Neural cell (in vitro differentiated cells): ENCODE data around the gene CD84.

Source experiments
- CTCF ChIP-seq: fragments of 450-650 bp; IDR thresholded peaks from 2 replicates; pipeline ENCODE4 v1.5.1; 2014; ENCODE audit warnings: antibody characterized with exemption, mild to moderate bottlenecking, moderate library complexity; ENCODE audit not compliant: poor library complexity, severe bottlenecking
- EP300 ChIP-seq: fragments of 450-650 bp; conservative IDR thresholded peaks from 2 replicates; pipeline ENCODE4 v1.6.1; 2014; ENCODE audit warnings: antibody characterized with exemption, mild to moderate bottlenecking, moderate library complexity; ENCODE audit not compliant: poor library complexity, severe bottlenecking
- EZH2 ChIP-seq: fragments of 200-600, 300-800 bp; shearing (Covaris generic), sonication (generic); IDR thresholded peaks from 2 replicates; pipeline ENCODE4 v1.6.1; 2014; ENCODE audit warnings: antibody characterized with exemption, low read length, borderline replicate concordance, mild to moderate bottlenecking; ENCODE audit not compliant: insufficient read depth, poor library complexity, severe bottlenecking
- MXI1 ChIP-seq: fragments of 450-650 bp; conservative IDR thresholded peaks from 2 replicates; pipeline ENCODE4 v1.6.1; 2014; ENCODE audit warnings: antibody characterized with exemption, mild to moderate bottlenecking; ENCODE audit not compliant: poor library complexity, severe bottlenecking
- POLR2AphosphoS5 ChIP-seq: IDR thresholded peaks from 2 replicates; pipeline ENCODE4 v1.6.1; 2012
- RAD21 ChIP-seq: fragments of 450-650 bp; conservative IDR thresholded peaks from 2 replicates; pipeline ENCODE4 v1.6.1; 2014; ENCODE audit warnings: antibody characterized with exemption, mild to moderate bottlenecking, moderate library complexity
- TAF1 ChIP-seq: IDR thresholded peaks from 2 replicates; pipeline ENCODE4 v1.6.1; 2012; ENCODE audit warnings: low read depth

- TF ChIP-seq EP300: no peak
- no peak for TF ChIP-seq CTCF
- no peak for TF ChIP-seq RAD21
- TF ChIP-seq EZH2: no peak
- TF ChIP-seq TAF1: no peak
- TF ChIP-seq MXI1: no peak
- TF ChIP-seq POLR2AphosphoS5: no peak
Measured at GRCh38 chr1:160610569-160611242, 31.4 kb upstream of the CD84 start.
